Spleen (tissue), 13 donors: Measurements from ENCODE around the gene OTOS. TPM values are rescaled to one million over a fixed set of nuclear protein-coding genes. Genes with fewer than 3 reads are reported as not detected.
A peak's percentile ranks its signal among the peaks of the same experiment; 100 is the strongest.

ENCODE experiments used
- DNase-seq: peaks from one replicate; pipeline ENCODE4 v3.0.0-alpha.2; 2020
- H3K27ac ChIP-seq, 8 donors: fragments of 200-600 bp; sonication (generic) in 7 of 8; 1 replicate in 4 of 8; 2 replicates in 4 of 8; pipeline versions ENCODE4 v1.5.0 to v1.8.0; 2016 to 2021; ENCODE audit warnings: inconsistent platforms in 4 of 8, mild to moderate bottlenecking in 4 of 8, moderate library complexity in 1 of 8
- H3K27me3 ChIP-seq, 7 donors: fragments of 200-600 bp; sonication (generic) in 6 of 7; replicated peaks in 1 of 7; 1 replicate in 4 of 7; 2 replicates in 3 of 7; pipeline versions ENCODE4 v1.5.0 to v1.8.0; 2016 to 2021; ENCODE audit warnings: inconsistent platforms in 3 of 7, mild to moderate bottlenecking in 1 of 7
- H3K36me3 ChIP-seq, 6 donors: fragments of 200-600 bp; sonication (generic) in 5 of 6; 1 replicate in 4 of 6; 2 replicates in 2 of 6; pipeline versions ENCODE4 v1.5.0 to v1.8.0; 2016 to 2021; ENCODE audit warnings: inconsistent platforms in 2 of 6
- H3K4me1 ChIP-seq, 6 donors: fragments of 200-600 bp; sonication (generic) in 5 of 6; 1 replicate in 3 of 6; 2 replicates in 3 of 6; pipeline versions ENCODE4 v1.5.0 to v1.8.0; 2016 to 2021; ENCODE audit warnings: inconsistent platforms in 3 of 6
- H3K4me3 ChIP-seq, 8 donors: fragments of 200-600 bp; sonication (generic) in 7 of 8; 1 replicate in 4 of 8; 2 replicates in 4 of 8; pipeline versions ENCODE4 v1.5.0 to v1.8.0; 2016 to 2021; ENCODE audit warnings: inconsistent platforms in 4 of 8, mild to moderate bottlenecking in 4 of 8, moderate library complexity in 2 of 8
- H3K9me3 ChIP-seq, 8 donors: fragments of 200-600 bp; sonication (generic) in 7 of 8; 1 replicate in 4 of 8; 2 replicates in 4 of 8; pipeline versions ENCODE4 v1.5.0 to v1.8.0; 2016 to 2021; ENCODE audit warnings: inconsistent platforms in 4 of 8
- POLR2A ChIP-seq, 3 donors: fragments of 450-650 bp; IDR thresholded peaks; one replicate each; pipeline ENCODE4 v1.5.1; 2017; ENCODE audit warnings: antibody characterized with exemption in 3 of 3, mild to moderate bottlenecking in 1 of 3
- POLR2AphosphoS5 ChIP-seq, 3 donors: sonication (generic); formaldehyde crosslinking; IDR thresholded peaks; one replicate each; pipeline ENCODE4 v1.5.1; 2017; ENCODE audit warnings: antibody characterized with exemption in 3 of 3
- WGBS, 5 donors: extraction: QIAGEN DNeasy Blood & Tissue Kit in 3 of 5; methylation state at CpG; one replicate each; pipeline versions ENCODE4 v1.1.5 to v1.1.7; 2013 to 2018; 5-methylcytosine and 5-hydroxymethylcytosine counted together
- intact Hi-C: fragments of 100-400 bp; cut with DNase I; formaldehyde crosslinking; loops from one replicate; pipeline ENCODE4 v1.15.0; 2023; ENCODE audit warnings: low total_unique reads
- long read RNA-seq, 2 donors: transcript quantifications; one replicate each; lab custom pipeline, GENCODE V29; 2026
- polyA plus RNA-seq, 3 donors: library from polyadenylated mRNA; stranded (reverse); fragments of 200-250 nt; gene quantifications; one replicate each; pipeline ENCODE4 v1.2.1, GENCODE V29; 2013
- total RNA-seq, 7 donors: library from RNA; depleted of rRNA in 3 of 7; stranded (reverse); fragments of >200 nt in 3 of 7; fragmentation: NEBNext Ultra II Directional in 4 of 7; extraction: Animal tissue kit (Norgen Biotek cat#: 25700) in 4 of 7; gene quantifications; one replicate each; pipeline versions ENCODE4 v1.1.0 to v1.2.1, GENCODE V29; 2016 to 2021
- TF ChIP-seq, protein P1 (sequence below), 11 experiments: fragments of 200-600 bp in 7 of 11; fragments of 450-650 bp in 4 of 11; sonication (generic) in 4 of 11; IDR thresholded peaks in 8 of 11; conservative IDR thresholded peaks in 3 of 11; 1 replicate in 7 of 11; 2 replicates in 4 of 11; pipeline versions ENCODE4 v1.4.0 to v1.8.0; 2016 to 2021; ENCODE audit warnings: antibody characterized with exemption in 11 of 11, inconsistent platforms in 4 of 11, mild to moderate bottlenecking in 1 of 11
- donor health status: healthy with polysubstance abuse.
- donor health status: DM: no; HTN: no; CAD: no; lungs with moderate emphysema.
- donor health status: DM: no; HTN: no; CAD: no.
- donor health status: Bipolar disorder and iron deficiency.
- donor health status: healthy.
- donor health status: DM: no; HTN: no; CAD: no.
- donor health status: DM: yes; HTN: yes; CAD: no.

Gene OTOS
- total RNA-seq (not detected), polyA plus RNA-seq (not detected)
- long read RNA-seq, donor 1, result 0 reads
- long read RNA-seq, donor 2, result 0 reads

DNA sequence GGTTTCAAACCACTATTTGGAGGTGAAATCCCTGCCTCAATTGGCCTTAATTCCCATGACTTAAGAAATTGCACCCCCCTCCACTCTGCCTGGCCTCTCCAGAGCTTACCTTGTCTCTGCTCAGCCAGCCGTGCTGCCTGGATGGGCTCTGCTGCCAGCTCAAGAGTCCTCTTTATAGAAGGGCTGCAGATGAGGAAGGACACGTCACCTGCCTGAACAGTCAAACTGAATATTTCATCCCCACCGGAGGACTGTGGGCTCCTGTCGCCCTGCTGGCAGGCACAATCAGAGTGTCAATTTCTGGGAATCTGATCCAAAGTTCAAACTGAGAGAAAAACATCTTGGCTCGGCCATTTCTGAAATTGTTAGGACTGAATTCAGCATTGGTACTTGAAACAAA, at the start of gene OTOS:
TSS of gene OTOS (minus strand) at position 148 of the 400 bp plus-strand sequence. CDS start 332 bp downstream, outside the sequence.
- H3K9me3 ChIP-seq, result no peaks in the 10 kb centered on the region
- no peak within 1 kb of the TSS for H3K4me3 ChIP-seq
- intact Hi-C loops, result loop anchor here (5.0 kb wide), 1 partner anchor 78 kb away; no protein-coding TSS in a partner anchor
- peak; percentile 22 for DNase-seq
- H3K36me3 ChIP-seq, result no peaks in the 10 kb centered on the region
- TF ChIP-seq POLR2A (IDR thresholded peaks at IDR 0.05) (no peak), POLR2AphosphoS5 (IDR thresholded peaks at IDR 0.05) (no peak)
- TF ChIP-seq, protein P1, sequence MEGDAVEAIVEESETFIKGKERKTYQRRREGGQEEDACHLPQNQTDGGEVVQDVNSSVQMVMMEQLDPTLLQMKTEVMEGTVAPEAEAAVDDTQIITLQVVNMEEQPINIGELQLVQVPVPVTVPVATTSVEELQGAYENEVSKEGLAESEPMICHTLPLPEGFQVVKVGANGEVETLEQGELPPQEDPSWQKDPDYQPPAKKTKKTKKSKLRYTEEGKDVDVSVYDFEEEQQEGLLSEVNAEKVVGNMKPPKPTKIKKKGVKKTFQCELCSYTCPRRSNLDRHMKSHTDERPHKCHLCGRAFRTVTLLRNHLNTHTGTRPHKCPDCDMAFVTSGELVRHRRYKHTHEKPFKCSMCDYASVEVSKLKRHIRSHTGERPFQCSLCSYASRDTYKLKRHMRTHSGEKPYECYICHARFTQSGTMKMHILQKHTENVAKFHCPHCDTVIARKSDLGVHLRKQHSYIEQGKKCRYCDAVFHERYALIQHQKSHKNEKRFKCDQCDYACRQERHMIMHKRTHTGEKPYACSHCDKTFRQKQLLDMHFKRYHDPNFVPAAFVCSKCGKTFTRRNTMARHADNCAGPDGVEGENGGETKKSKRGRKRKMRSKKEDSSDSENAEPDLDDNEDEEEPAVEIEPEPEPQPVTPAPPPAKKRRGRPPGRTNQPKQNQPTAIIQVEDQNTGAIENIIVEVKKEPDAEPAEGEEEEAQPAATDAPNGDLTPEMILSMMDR (IDR thresholded peaks at IDR 0.05 in 8 of 11, conservative IDR thresholded peaks at IDR 0.05 in 3 of 11), result no peak
- H3K27ac ChIP-seq, result no peak within 1 kb of the TSS
- H3K4me1 ChIP-seq, result peaks cover 5 to 23% (median 17%) of the 10 kb centered on the region in 6 donors
- 62 to 82% (median 71%) methylated on average over 5 of the region's 5 CpGs for WGBS, 5 donors
- H3K27me3 ChIP-seq, result peaks cover 0 to 45% (median 0%) of the 10 kb centered on the region in 7 donors

GRCh38 chr2:240189686-240190085, 49.2 kb upstream of the OTOS start:
- DNase-seq, result peak; percentile 39
- Histone ChIP-seq H3K4me3 (no peak overlapping the region), H3K4me1 (no peaks in the 10 kb centered on the region), H3K27ac (no peak overlapping the region), H3K36me3 (no peaks in the 10 kb centered on the region), H3K27me3 (peaks cover 0 to 24% (median 0%) of the 10 kb centered on the region in 7 donors), H3K9me3 (peaks cover 0 to 14% (median 9%) of the 10 kb centered on the region in 8 donors)
- TF ChIP-seq, protein P1 (IDR thresholded peaks at IDR 0.05 in 8 of 11, conservative IDR thresholded peaks at IDR 0.05 in 3 of 11), result no peak
- TF ChIP-seq POLR2A (IDR thresholded peaks at IDR 0.05), result no peak
- TF ChIP-seq POLR2AphosphoS5 (IDR thresholded peaks at IDR 0.05), result no peak
- intact Hi-C loops, result no loop called here
- WGBS, 5 donors, result 64 to 88% (median 72%) methylated on average over 4 of the region's 4 CpGs

DNA sequence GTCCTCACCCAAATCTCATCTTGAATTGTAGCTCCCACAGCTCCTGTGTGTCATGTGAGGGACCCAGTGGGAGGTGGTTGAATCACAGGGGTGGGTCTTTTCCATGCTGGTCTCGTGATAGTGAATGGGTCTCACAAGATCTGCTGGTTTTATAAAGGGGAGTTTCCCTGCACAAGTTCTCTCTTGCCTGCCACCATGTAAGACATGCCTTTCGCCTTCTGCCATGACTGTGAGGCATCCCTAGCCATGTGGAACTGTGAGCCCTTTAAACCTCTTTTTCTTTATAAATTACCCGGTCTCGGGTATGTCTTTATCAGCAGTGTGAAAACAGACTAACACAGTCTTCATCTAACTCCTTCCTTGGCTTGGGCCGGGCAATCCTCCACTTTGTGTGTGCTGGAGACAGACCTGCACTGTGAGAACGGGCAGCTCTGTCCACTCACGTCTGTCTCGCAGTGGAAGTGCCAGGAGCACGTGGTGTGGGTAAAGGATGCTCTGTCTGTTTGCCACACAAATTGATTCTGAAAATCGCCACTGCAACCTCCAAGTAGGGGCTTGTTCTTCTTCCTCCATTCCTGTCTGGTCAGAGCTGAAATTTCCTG, 47.6 kb upstream of the OTOS start:
- 77 to 88% (median 83%) methylated on average over 10 of the region's 10 CpGs for whole genome bisulfite sequencing, 5 donors
- Histone ChIP-seq H3K9me3 (peaks cover 0 to 14% (median 9%) of the 10 kb centered on the region in 8 donors), H3K36me3 (no peaks in the 10 kb centered on the region), H3K27ac (no peak overlapping the region), H3K4me1 (no peaks in the 10 kb centered on the region), H3K27me3 (peaks cover 0 to 30% (median 0%) of the 10 kb centered on the region in 7 donors), H3K4me3 (no peak overlapping the region)
- peak; percentile 46 for DNase-seq
- TF ChIP-seq, protein P1 (IDR thresholded peaks at IDR 0.05 in 8 of 11, conservative IDR thresholded peaks at IDR 0.05 in 3 of 11), result no peak
- TF ChIP-seq POLR2A (IDR thresholded peaks at IDR 0.05) (no peak), POLR2AphosphoS5 (IDR thresholded peaks at IDR 0.05) (no peak)
- intact Hi-C loops, result no loop called here

DNA sequence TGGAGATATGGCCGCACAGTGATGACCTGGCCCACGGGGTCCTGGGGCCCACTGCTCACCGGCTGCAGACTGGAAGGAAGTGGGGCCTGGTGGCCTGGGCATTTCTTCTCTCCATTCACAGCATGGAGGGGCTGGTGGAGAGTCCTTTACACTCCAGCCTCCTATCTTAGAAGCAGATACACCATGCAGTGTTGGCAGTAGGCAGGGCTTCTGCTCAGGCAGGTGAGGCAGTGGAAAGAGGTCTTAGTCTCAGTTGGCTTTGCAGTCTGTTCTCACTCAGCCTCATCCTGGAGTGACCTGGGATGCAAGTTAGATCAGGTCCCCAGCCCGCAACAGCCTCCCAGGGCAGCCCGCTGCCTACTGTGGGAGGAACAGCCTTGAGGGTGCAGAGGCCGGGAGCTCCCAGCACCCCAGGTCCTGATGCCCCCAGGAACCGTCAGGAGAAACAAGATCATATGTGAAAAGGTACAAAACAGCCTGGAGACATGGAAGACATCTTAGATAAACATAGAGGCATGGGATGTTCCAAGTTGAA, 45.8 kb upstream of the OTOS start:
- Histone ChIP-seq H3K27ac (no peak overlapping the region), H3K4me1 (no peaks in the 10 kb centered on the region), H3K27me3 (peaks cover 0 to 32% (median 0%) of the 10 kb centered on the region in 7 donors), H3K9me3 (peaks cover 0 to 14% (median 9%) of the 10 kb centered on the region in 8 donors), H3K36me3 (no peaks in the 10 kb centered on the region), H3K4me3 (no peak overlapping the region)
- WGBS, 5 donors, result 82 to 91% (median 89%) methylated on average over 7 of the region's 7 CpGs
- DNase-seq, result peak; percentile 38
- TF ChIP-seq POLR2AphosphoS5 (IDR thresholded peaks at IDR 0.05), result no peak
- TF ChIP-seq, protein P1 (IDR thresholded peaks at IDR 0.05 in 8 of 11, conservative IDR thresholded peaks at IDR 0.05 in 3 of 11), result no peak
- no peak for TF ChIP-seq POLR2A (IDR thresholded peaks at IDR 0.05)
- intact Hi-C loops, result no loop called here
